ENCODE data around the gene RBBP6.

RBBP6 gene

GRCh38 chr16:24537474-24538337 is 1.7 kb upstream of the RBBP6 start:
- Histone ChIP-seq H3K36me3 (ENCODE audit: control insufficient read depth, insufficient read depth, low read length) (no peaks in the 10 kb centered on the region), H3K27me3 (ENCODE audit: control insufficient read depth, insufficient read depth, low read length, poor library complexity, severe bottlenecking) (no peaks in the 10 kb centered on the region), H3K4me3 (ENCODE audit: insufficient read depth, low read depth, low read length) (no peak overlapping the region), H3K4me1 (ENCODE audit: control insufficient read depth, insufficient read depth, low read length) (peaks cover 8% of the 10 kb centered on the region), H3K9me3 (ENCODE audit: control insufficient read depth, low read length) (no peaks in the 10 kb centered on the region), H3K27ac (ENCODE audit: insufficient read depth, low read depth, low read length, poor library complexity, severe bottlenecking) (no peak overlapping the region)
- WGBS, 2 experiments = 90% methylated on average over 16 of the region's 16 CpGs

GRCh38 chr16:24538756-24539294 is 541 bp upstream of the RBBP6 start:
- 17 to 21% methylated on average over 11 of the region's 11 CpGs for WGBS, 2 experiments
- peak overlapping the region; percentile 89 for H3K4me3 ChIP-seq (ENCODE audit: insufficient read depth, low read depth, low read length)
- H3K4me1 ChIP-seq (ENCODE audit: control insufficient read depth, insufficient read depth, low read length) = peaks cover 10% of the 10 kb centered on the region
- no peaks in the 10 kb centered on the region for H3K27me3 ChIP-seq (ENCODE audit: control insufficient read depth, insufficient read depth, low read length, poor library complexity, severe bottlenecking)
- H3K27ac ChIP-seq (ENCODE audit: insufficient read depth, low read depth, low read length, poor library complexity, severe bottlenecking) = peak overlapping the region; percentile 88
- H3K9me3 ChIP-seq (ENCODE audit: control insufficient read depth, low read length) = no peaks in the 10 kb centered on the region
- no peaks in the 10 kb centered on the region for H3K36me3 ChIP-seq (ENCODE audit: control insufficient read depth, insufficient read depth, low read length)

GRCh38 chr16:24539850-24540601 is 660 bp downstream of the RBBP6 start:
- 0% methylated on average over 60 to 62 of the region's 64 CpGs for WGBS, 2 experiments
- peak overlapping the region; percentile 94 for H3K27ac ChIP-seq (ENCODE audit: insufficient read depth, low read depth, low read length, poor library complexity, severe bottlenecking)
- peak overlapping the region; percentile 89 for H3K4me3 ChIP-seq (ENCODE audit: insufficient read depth, low read depth, low read length)
- no peaks in the 10 kb centered on the region for H3K27me3 ChIP-seq (ENCODE audit: control insufficient read depth, insufficient read depth, low read length, poor library complexity, severe bottlenecking)
- H3K9me3 ChIP-seq (ENCODE audit: control insufficient read depth, low read length) = no peaks in the 10 kb centered on the region
- H3K36me3 ChIP-seq (ENCODE audit: control insufficient read depth, insufficient read depth, low read length) = no peaks in the 10 kb centered on the region
- peaks cover 10% of the 10 kb centered on the region for H3K4me1 ChIP-seq (ENCODE audit: control insufficient read depth, insufficient read depth, low read length)

- 1% methylated on average over 12 of the region's 12 CpGs for WGBS, 2 experiments
- Histone ChIP-seq H3K36me3 (ENCODE audit: control insufficient read depth, insufficient read depth, low read length) (no peaks in the 10 kb centered on the region), H3K27me3 (ENCODE audit: control insufficient read depth, insufficient read depth, low read length, poor library complexity, severe bottlenecking) (no peaks in the 10 kb centered on the region), H3K27ac (ENCODE audit: insufficient read depth, low read depth, low read length, poor library complexity, severe bottlenecking) (no peak overlapping the region), H3K4me1 (ENCODE audit: control insufficient read depth, insufficient read depth, low read length) (peaks cover 10% of the 10 kb centered on the region), H3K4me3 (ENCODE audit: insufficient read depth, low read depth, low read length) (peak overlapping the region; percentile 89), H3K9me3 (ENCODE audit: control insufficient read depth, low read length) (no peaks in the 10 kb centered on the region)
These were observed 1.3 kb downstream of the RBBP6 start for GRCh38 chr16:24540602-24541210.

GRCh38 chr16:24541233-24541933 is 2.0 kb downstream of the RBBP6 start:
- peak overlapping the region; percentile 89 for H3K4me3 ChIP-seq (ENCODE audit: insufficient read depth, low read depth, low read length)
- H3K9me3 ChIP-seq (ENCODE audit: control insufficient read depth, low read length) = no peaks in the 10 kb centered on the region
- 19% methylated on average over 7 of the region's 7 CpGs for WGBS, 2 experiments
- H3K27me3 ChIP-seq (ENCODE audit: control insufficient read depth, insufficient read depth, low read length, poor library complexity, severe bottlenecking) = no peaks in the 10 kb centered on the region
- peaks cover 10% of the 10 kb centered on the region for H3K4me1 ChIP-seq (ENCODE audit: control insufficient read depth, insufficient read depth, low read length)
- peaks cover 3% of the 10 kb centered on the region for H3K36me3 ChIP-seq (ENCODE audit: control insufficient read depth, insufficient read depth, low read length)
- H3K27ac ChIP-seq (ENCODE audit: insufficient read depth, low read depth, low read length, poor library complexity, severe bottlenecking) = no peak overlapping the region

- Histone ChIP-seq H3K4me3 (ENCODE audit: insufficient read depth, low read depth, low read length) (no peak overlapping the region), H3K27ac (ENCODE audit: insufficient read depth, low read depth, low read length, poor library complexity, severe bottlenecking) (no peak overlapping the region), H3K27me3 (ENCODE audit: control insufficient read depth, insufficient read depth, low read length, poor library complexity, severe bottlenecking) (no peaks in the 10 kb centered on the region), H3K36me3 (ENCODE audit: control insufficient read depth, insufficient read depth, low read length) (peaks cover 13% of the 10 kb centered on the region), H3K9me3 (ENCODE audit: control insufficient read depth, low read length) (no peaks in the 10 kb centered on the region), H3K4me1 (ENCODE audit: control insufficient read depth, insufficient read depth, low read length) (peaks cover 7% of the 10 kb centered on the region)
- WGBS, 2 experiments = 90 to 92% methylated on average over 2 of the region's 2 CpGs
These were observed 4.6 kb downstream of the RBBP6 start for GRCh38 chr16:24543949-24544348.

- Histone ChIP-seq H3K4me3 (ENCODE audit: insufficient read depth, low read depth, low read length) (no peak overlapping the region), H3K4me1 (ENCODE audit: control insufficient read depth, insufficient read depth, low read length) (peaks cover 7% of the 10 kb centered on the region), H3K9me3 (ENCODE audit: control insufficient read depth, low read length) (no peaks in the 10 kb centered on the region), H3K27ac (ENCODE audit: insufficient read depth, low read depth, low read length, poor library complexity, severe bottlenecking) (no peak overlapping the region), H3K27me3 (ENCODE audit: control insufficient read depth, insufficient read depth, low read length, poor library complexity, severe bottlenecking) (no peaks in the 10 kb centered on the region), H3K36me3 (ENCODE audit: control insufficient read depth, insufficient read depth, low read length) (peaks cover 20% of the 10 kb centered on the region)
- 61 to 62% methylated on average over 3 of the region's 3 CpGs for WGBS, 2 experiments
These were observed 5.3 kb downstream of the RBBP6 start for GRCh38 chr16:24544640-24545039.

GRCh38 chr16:24550295-24550694 is 10.9 kb downstream of the RBBP6 start:
- no peaks in the 10 kb centered on the region for H3K9me3 ChIP-seq (ENCODE audit: control insufficient read depth, low read length)
- H3K4me3 ChIP-seq (ENCODE audit: insufficient read depth, low read depth, low read length) = no peak overlapping the region
- H3K27ac ChIP-seq (ENCODE audit: insufficient read depth, low read depth, low read length, poor library complexity, severe bottlenecking) = no peak overlapping the region
- WGBS, 2 experiments = no CpG with 5 or more reads among the region's 1 CpG
- H3K36me3 ChIP-seq (ENCODE audit: control insufficient read depth, insufficient read depth, low read length) = peaks cover 24% of the 10 kb centered on the region
- H3K4me1 ChIP-seq (ENCODE audit: control insufficient read depth, insufficient read depth, low read length) = no peaks in the 10 kb centered on the region
- H3K27me3 ChIP-seq (ENCODE audit: control insufficient read depth, insufficient read depth, low read length, poor library complexity, severe bottlenecking) = no peaks in the 10 kb centered on the region

GRCh38 chr16:24552705-24553246 is 13.4 kb downstream of the RBBP6 start:
- H3K9me3 ChIP-seq (ENCODE audit: control insufficient read depth, low read length) = no peaks in the 10 kb centered on the region
- no peak overlapping the region for H3K4me3 ChIP-seq (ENCODE audit: insufficient read depth, low read depth, low read length)
- no peaks in the 10 kb centered on the region for H3K27me3 ChIP-seq (ENCODE audit: control insufficient read depth, insufficient read depth, low read length, poor library complexity, severe bottlenecking)
- H3K36me3 ChIP-seq (ENCODE audit: control insufficient read depth, insufficient read depth, low read length) = peaks cover 18% of the 10 kb centered on the region
- H3K27ac ChIP-seq (ENCODE audit: insufficient read depth, low read depth, low read length, poor library complexity, severe bottlenecking) = no peak overlapping the region
- no peaks in the 10 kb centered on the region for H3K4me1 ChIP-seq (ENCODE audit: control insufficient read depth, insufficient read depth, low read length)
- WGBS, 2 experiments = no CpG with 5 or more reads among the region's 1 CpG

All from ectodermal cell (in vitro differentiated cells).